ENCODE results near the gene BPIFB1. TPM values are rescaled to one million over a fixed set of nuclear protein-coding genes. Genes with fewer than 3 reads are reported as not detected.

BPIFB1 gene
- total RNA-seq, 1 experiment from 2014 or later, result 9.2 TPM

DNA sequence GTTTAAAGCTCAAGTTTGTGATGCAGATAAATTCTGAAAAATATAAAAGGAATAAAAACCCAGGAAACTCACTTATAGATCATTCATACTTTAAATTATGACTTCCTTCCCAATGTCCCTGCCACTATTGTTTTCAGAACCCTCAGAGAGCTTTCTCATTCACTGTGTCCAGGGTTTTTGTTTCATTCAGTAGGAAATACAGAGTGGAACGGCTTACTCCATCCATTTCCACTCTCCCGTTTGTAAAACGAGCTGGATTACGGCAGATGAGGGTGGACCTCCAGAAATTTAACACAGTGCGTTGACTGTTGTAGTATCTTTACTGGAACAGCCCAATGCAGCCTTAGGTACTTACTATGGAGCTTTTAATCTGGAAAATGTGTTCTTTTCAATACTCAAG lies 23.6 kb upstream of the BPIFB1 start:
- no TSS peak for BruUV-seq (replicated peaks)
- Mint-ChIP-seq H3K36me3 (ENCODE audit: insufficient read depth, unreplicated experiment) (peaks cover 5% of the 10 kb centered on the region), H3K4me3 (ENCODE audit: low read depth, unreplicated experiment) (no peak overlapping the region), H3K4me1 (ENCODE audit: low read depth, unreplicated experiment) (peaks cover 15% of the 10 kb centered on the region), H3K27me3 (ENCODE audit: unreplicated experiment) (peaks cover 12% of the 10 kb centered on the region), H3K27ac (ENCODE audit: unreplicated experiment) (no peak overlapping the region), H3K9me3 (ENCODE audit: low read depth, unreplicated experiment) (peaks cover 3% of the 10 kb centered on the region)
- intact Hi-C loops (cut with micrococcal nuclease; ENCODE audit: unreplicated experiment), result no loop called here
- DNase-seq, result no peak
- TF ChIP-seq, protein P1, sequence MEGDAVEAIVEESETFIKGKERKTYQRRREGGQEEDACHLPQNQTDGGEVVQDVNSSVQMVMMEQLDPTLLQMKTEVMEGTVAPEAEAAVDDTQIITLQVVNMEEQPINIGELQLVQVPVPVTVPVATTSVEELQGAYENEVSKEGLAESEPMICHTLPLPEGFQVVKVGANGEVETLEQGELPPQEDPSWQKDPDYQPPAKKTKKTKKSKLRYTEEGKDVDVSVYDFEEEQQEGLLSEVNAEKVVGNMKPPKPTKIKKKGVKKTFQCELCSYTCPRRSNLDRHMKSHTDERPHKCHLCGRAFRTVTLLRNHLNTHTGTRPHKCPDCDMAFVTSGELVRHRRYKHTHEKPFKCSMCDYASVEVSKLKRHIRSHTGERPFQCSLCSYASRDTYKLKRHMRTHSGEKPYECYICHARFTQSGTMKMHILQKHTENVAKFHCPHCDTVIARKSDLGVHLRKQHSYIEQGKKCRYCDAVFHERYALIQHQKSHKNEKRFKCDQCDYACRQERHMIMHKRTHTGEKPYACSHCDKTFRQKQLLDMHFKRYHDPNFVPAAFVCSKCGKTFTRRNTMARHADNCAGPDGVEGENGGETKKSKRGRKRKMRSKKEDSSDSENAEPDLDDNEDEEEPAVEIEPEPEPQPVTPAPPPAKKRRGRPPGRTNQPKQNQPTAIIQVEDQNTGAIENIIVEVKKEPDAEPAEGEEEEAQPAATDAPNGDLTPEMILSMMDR (IDR thresholded peaks at IDR 0.05; ENCODE audit: unreplicated experiment), result no peak
- CTCF ChIA-PET, result interaction anchor here (0.7 to 1.3 kb wide), 3 partner anchors 9 to 30 kb away, joined by 3 to 5 read pairs (median 4); no protein-coding TSS in a partner anchor

DNA sequence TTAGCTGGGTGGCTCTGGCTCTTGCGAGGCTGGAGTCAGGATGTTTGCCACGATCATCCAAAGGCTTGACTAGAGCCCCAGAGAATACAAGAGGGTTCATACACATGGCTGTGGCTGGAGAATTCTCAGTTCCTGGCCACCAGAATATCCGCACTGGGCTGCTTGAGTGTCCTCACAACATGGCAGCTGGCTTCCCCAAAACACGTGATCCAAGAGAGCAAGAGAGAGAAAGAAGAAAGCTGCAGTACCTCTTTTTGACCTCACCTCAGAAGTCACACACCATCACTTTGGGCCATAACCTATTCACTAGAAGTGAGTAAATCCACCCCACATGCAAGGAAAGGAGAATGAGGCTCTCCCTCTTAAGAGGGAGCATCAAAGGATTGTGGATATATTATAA lies 21.5 kb upstream of the BPIFB1 start:
- peaks cover 15% of the 10 kb centered on the region for H3K4me1 Mint-ChIP-seq (ENCODE audit: low read depth, unreplicated experiment)
- H3K27me3 Mint-ChIP-seq (ENCODE audit: unreplicated experiment), result peaks cover 7% of the 10 kb centered on the region
- no peak for DNase-seq
- CTCF ChIA-PET, result interaction anchor here (1.5 to 2.0 kb wide), 3 partner anchors 17 to 49 kb away, joined by 4 to 21 read pairs (median 14); partner anchors contain the start of gene BPIFB1
- no peak overlapping the region for H3K4me3 Mint-ChIP-seq (ENCODE audit: low read depth, unreplicated experiment)
- intact Hi-C loops (cut with micrococcal nuclease; ENCODE audit: unreplicated experiment), result no loop called here
- TF ChIP-seq, protein P1 (IDR thresholded peaks at IDR 0.05; ENCODE audit: unreplicated experiment), result no peak
- H3K27ac Mint-ChIP-seq (ENCODE audit: unreplicated experiment), result no peak overlapping the region
- H3K9me3 Mint-ChIP-seq (ENCODE audit: low read depth, unreplicated experiment), result peaks cover 5% of the 10 kb centered on the region
- BruUV-seq (replicated peaks), result no TSS peak
- peaks cover 5% of the 10 kb centered on the region for H3K36me3 Mint-ChIP-seq (ENCODE audit: insufficient read depth, unreplicated experiment)

DNA sequence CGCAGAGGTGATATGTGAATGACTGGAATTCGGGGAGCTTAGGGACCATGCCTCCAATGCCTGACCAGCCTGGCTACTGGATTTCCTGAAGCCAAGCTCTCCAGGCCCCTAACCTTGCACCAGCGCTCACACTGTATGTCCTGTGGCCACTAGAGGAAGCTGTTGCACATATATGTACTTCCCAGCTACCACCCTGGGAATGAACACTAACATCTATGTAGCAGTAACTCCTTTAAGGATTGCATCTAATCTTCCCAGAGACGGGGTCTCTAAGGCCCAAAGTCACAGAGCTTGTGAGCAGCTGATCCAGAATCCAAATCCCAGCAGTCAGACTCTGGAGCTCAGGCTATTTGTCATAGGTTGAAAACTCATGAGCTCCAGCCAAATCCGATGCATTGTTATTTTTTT lies 20.4 kb upstream of the BPIFB1 start:
- intact Hi-C loops (cut with micrococcal nuclease; ENCODE audit: unreplicated experiment), result loop anchor here (1.0 to 2.0 kb wide), 2 partner anchors 16 to 37 kb away; no protein-coding TSS in a partner anchor
- H3K27me3 Mint-ChIP-seq (ENCODE audit: unreplicated experiment), result no peaks in the 10 kb centered on the region
- peaks cover 5% of the 10 kb centered on the region for H3K9me3 Mint-ChIP-seq (ENCODE audit: low read depth, unreplicated experiment)
- TF ChIP-seq, protein P1 (IDR thresholded peaks at IDR 0.05; ENCODE audit: unreplicated experiment), result peak; percentile 87
- CTCF ChIA-PET, result interaction anchor here (0.6 to 2.0 kb wide), 20 partner anchors 14 to 405 kb away, joined by 3 to 48 read pairs (median 6); partner anchors contain the start of gene BPIFB1
- H3K27ac Mint-ChIP-seq (ENCODE audit: unreplicated experiment), result peak overlapping the region; percentile 24
- peaks cover 16% of the 10 kb centered on the region for H3K4me1 Mint-ChIP-seq (ENCODE audit: low read depth, unreplicated experiment)
- H3K4me3 Mint-ChIP-seq (ENCODE audit: low read depth, unreplicated experiment), result no peak overlapping the region
- peak; percentile 81 for DNase-seq
- no TSS peak for BruUV-seq (replicated peaks)
- peaks cover 5% of the 10 kb centered on the region for H3K36me3 Mint-ChIP-seq (ENCODE audit: insufficient read depth, unreplicated experiment)

DNA sequence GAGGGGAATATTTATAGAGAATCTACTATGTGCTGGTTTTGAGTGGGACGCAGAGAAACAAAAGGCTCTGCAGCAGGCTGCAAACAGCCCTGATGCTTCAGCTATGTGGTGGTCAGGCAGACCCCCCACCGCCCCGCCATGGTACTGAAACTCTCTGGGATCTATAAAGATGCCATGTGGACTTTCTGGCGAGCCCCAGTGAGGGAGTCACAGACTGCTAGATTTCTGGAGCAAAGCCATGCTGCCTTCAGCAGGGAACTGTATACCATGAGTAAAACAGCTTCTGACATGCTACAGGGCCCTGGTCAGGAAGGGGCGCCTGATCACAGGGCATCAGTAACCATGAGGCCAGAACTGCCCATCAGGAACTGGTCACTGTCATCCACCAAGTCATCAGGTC lies 19.2 kb upstream of the BPIFB1 start:
- no peak for DNase-seq
- Mint-ChIP-seq H3K4me1 (ENCODE audit: low read depth, unreplicated experiment) (peaks cover 27% of the 10 kb centered on the region), H3K27ac (ENCODE audit: unreplicated experiment) (no peak overlapping the region), H3K9me3 (ENCODE audit: low read depth, unreplicated experiment) (peaks cover 5% of the 10 kb centered on the region), H3K4me3 (ENCODE audit: low read depth, unreplicated experiment) (no peak overlapping the region), H3K36me3 (ENCODE audit: insufficient read depth, unreplicated experiment) (peaks cover 5% of the 10 kb centered on the region), H3K27me3 (ENCODE audit: unreplicated experiment) (no peaks in the 10 kb centered on the region)
- no TSS peak for BruUV-seq (replicated peaks)
- CTCF ChIA-PET, result interaction anchor here (0.6 to 1.6 kb wide), 3 partner anchors 28 to 1407 kb away, joined by 3 to 11 read pairs (median 4); no protein-coding TSS in a partner anchor
- intact Hi-C loops (cut with micrococcal nuclease; ENCODE audit: unreplicated experiment), result loop anchor here (2.0 kb wide), 1 partner anchor 15 kb away; no protein-coding TSS in a partner anchor
- TF ChIP-seq, protein P1 (IDR thresholded peaks at IDR 0.05; ENCODE audit: unreplicated experiment), result no peak

Data from Calu3 (cell line).